Hepatocyte (in vitro differentiated cells): ENCODE results near the gene TRIM15. TPM values are rescaled to one million over a fixed set of nuclear protein-coding genes. Genes with fewer than 3 reads are reported as not detected.

Experiments
- DNase-seq: peaks from one replicate; pipeline ENCODE4 v3.0.0-alpha.2; 2016; ENCODE audit warnings: low spot score
- H2AFZ ChIP-seq: fragments of 200-600 bp; sonication (generic); 2 replicates; pipeline ENCODE4 v1.6.0; 2016; ENCODE audit warnings: antibody characterized with exemption, mild to moderate bottlenecking
- H3K27ac ChIP-seq: fragments of 200-600 bp; sonication (generic); 2 replicates; pipeline ENCODE4 v1.5.1; 2016; ENCODE audit warnings: mild to moderate bottlenecking
- H3K27me3 ChIP-seq: fragments of 200-600 bp; sonication (generic); 2 replicates; pipeline ENCODE4 v1.6.1; 2016
- H3K36me3 ChIP-seq: fragments of 200-600 bp; sonication (generic); replicated peaks from 2 replicates; pipeline ENCODE4 v1.5.1; 2016; ENCODE audit warnings: low read depth; ENCODE audit not compliant: insufficient read depth
- H3K4me1 ChIP-seq: fragments of 200-600 bp; sonication (generic); 2 replicates; pipeline ENCODE4 v1.5.1; 2016; ENCODE audit warnings: mild to moderate bottlenecking, moderate library complexity; ENCODE audit not compliant: insufficient read depth
- H3K4me2 ChIP-seq: fragments of 200-600 bp; sonication (generic); 2 replicates; pipeline ENCODE4 v1.6.0; 2016
- H3K4me3 ChIP-seq: fragments of 200-600 bp; sonication (generic); 2 replicates; pipeline ENCODE4 v1.5.1; 2016; ENCODE audit warnings: mild to moderate bottlenecking
- H3K79me2 ChIP-seq: fragments of 200-600 bp; sonication (generic); 2 replicates; pipeline ENCODE4 v1.6.0; 2017; ENCODE audit warnings: mild to moderate bottlenecking
- H3K9me2 ChIP-seq: fragments of 200-600 bp; sonication (generic); replicated peaks from 2 replicates; pipeline ENCODE4 v1.6.0; 2017; ENCODE audit warnings: mild to moderate bottlenecking; ENCODE audit not compliant: insufficient read depth
- H3K9me3 ChIP-seq: fragments of 200-600 bp; sonication (generic); 2 replicates; pipeline ENCODE4 v1.5.1; 2016; ENCODE audit warnings: low read depth, mild to moderate bottlenecking
- H4K20me1 ChIP-seq: fragments of 200-600 bp; sonication (generic); 2 replicates; pipeline ENCODE4 v1.6.0; 2016; ENCODE audit warnings: mild to moderate bottlenecking; ENCODE audit not compliant: insufficient read depth, poor library complexity, severe bottlenecking
- EZH2 ChIP-seq: fragments of 200-600 bp; sonication (generic); IDR thresholded peaks from 2 replicates; pipeline ENCODE4 v1.6.1; 2016; ENCODE audit warnings: antibody characterized with exemption, mild to moderate bottlenecking, borderline replicate concordance
- EZH2phosphoT487 ChIP-seq: fragments of 200-600 bp; sonication (generic); IDR thresholded peaks from one replicate; pipeline ENCODE4 v1.6.1; 2018; ENCODE audit warnings: antibody characterized with exemption, mild to moderate bottlenecking, low read depth, moderate library complexity; ENCODE audit not compliant: unreplicated experiment, severe bottlenecking
- WGBS: methylation state at CpG from one replicate; pipeline ENCODE4 v1.1.6; 2016; ENCODE audit warnings: low lambda C conversion rate; ENCODE audit errors: missing lambda C conversion rate; 5-methylcytosine and 5-hydroxymethylcytosine counted together
- polyA plus RNA-seq: library from polyadenylated mRNA; unstranded; fragments of >200 nt; fragmentation: Nextera tagmentation; extraction: Ambion mirVana; gene quantifications from 2 replicates; pipeline ENCODE4 v1.2.1, GENCODE V29; 2016
- total RNA-seq: library from RNA; depleted of rRNA; stranded (reverse); fragments of >200 nt; gene quantifications from 2 replicates; pipeline ENCODE4 v1.2.3, GENCODE V29; 2014
- TF ChIP-seq, protein P1 (sequence below): fragments of 200-600 bp; sonication (generic); IDR thresholded peaks from 2 replicates; pipeline ENCODE4 v1.5.1; 2016; ENCODE audit warnings: antibody characterized with exemption, mild to moderate bottlenecking; ENCODE audit not compliant: poor library complexity

Gene TRIM15
- total and polyA plus RNA-seq, 2 experiments from 2014 or later = 1.2 to 2.6 TPM

DNA sequence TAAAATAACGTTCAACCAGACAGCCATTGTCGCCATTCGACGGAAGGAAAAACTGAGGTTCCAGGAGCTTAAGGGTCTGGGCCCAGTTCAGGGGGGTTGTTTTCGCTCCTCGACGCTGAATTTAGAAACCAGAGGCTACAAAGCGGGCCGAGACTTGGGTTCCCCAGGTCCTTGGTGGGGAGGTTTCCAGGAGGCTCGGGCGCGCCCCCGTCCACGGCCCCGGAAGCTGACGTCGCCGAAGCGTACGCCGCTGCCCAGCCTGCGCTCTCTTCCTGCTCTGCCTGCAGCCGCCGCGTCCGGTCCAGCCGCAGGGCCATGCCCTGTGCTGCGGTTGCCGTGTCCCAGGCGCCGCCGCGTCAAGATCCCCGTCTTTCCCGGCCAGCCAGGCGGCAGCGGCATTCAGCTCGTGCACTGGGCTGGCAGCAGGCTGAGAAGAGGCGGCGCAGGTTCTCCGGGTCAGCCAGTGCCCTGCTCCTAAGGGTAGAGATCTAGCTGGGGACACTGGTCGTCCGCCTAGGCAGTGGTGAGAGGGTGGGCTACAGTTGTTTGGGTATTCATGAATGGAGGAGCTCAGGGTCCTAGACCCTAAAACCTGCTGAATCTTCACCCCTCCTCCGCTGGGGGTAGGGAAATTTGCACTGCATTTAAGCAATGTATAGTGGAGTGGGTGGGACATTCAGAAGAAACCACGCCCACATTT lies 50.8 kb downstream of the TRIM15 start:
- WGBS = 3% methylated on average over 40 of the region's 45 CpGs
- Histone ChIP-seq H3K9me3 (no peaks in the 10 kb centered on the region), H2AFZ (peak overlapping the region; percentile 68), H3K79me2 (peaks cover 35% of the 10 kb centered on the region), H3K4me3 (peak overlapping the region; percentile 46), H3K36me3 (no peaks in the 10 kb centered on the region), H3K4me2 (peak overlapping the region; percentile 79), H3K27me3 (no peaks in the 10 kb centered on the region), H4K20me1 (peaks cover 18% of the 10 kb centered on the region), H3K9me2 (no peaks in the 10 kb centered on the region), H3K4me1 (peaks cover 18% of the 10 kb centered on the region), H3K27ac (peak overlapping the region; percentile 92)
- DNase-seq = peak; percentile 88
- TF ChIP-seq, protein P1, sequence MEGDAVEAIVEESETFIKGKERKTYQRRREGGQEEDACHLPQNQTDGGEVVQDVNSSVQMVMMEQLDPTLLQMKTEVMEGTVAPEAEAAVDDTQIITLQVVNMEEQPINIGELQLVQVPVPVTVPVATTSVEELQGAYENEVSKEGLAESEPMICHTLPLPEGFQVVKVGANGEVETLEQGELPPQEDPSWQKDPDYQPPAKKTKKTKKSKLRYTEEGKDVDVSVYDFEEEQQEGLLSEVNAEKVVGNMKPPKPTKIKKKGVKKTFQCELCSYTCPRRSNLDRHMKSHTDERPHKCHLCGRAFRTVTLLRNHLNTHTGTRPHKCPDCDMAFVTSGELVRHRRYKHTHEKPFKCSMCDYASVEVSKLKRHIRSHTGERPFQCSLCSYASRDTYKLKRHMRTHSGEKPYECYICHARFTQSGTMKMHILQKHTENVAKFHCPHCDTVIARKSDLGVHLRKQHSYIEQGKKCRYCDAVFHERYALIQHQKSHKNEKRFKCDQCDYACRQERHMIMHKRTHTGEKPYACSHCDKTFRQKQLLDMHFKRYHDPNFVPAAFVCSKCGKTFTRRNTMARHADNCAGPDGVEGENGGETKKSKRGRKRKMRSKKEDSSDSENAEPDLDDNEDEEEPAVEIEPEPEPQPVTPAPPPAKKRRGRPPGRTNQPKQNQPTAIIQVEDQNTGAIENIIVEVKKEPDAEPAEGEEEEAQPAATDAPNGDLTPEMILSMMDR = no peak
- no peak for TF ChIP-seq EZH2phosphoT487
- TF ChIP-seq EZH2 = no peak

DNA sequence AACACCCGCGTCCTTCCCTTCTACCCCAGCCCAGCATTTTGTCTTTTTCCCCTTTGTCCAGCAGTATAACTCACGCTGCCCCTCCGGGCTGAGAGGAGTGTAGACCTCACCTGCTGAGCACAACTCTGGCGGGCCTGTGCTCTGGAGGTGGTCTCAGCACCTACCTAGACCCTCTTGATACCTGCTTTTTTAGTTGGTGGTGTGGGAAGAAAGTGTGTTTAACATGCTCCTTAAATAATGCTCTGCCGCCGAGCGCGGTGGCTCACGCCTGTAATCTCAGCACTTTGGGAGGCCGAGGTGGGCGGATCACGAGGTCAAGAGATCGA lies 51.3 kb downstream of the TRIM15 start:
- 65% methylated on average over 14 of the region's 14 CpGs for WGBS

DNA sequence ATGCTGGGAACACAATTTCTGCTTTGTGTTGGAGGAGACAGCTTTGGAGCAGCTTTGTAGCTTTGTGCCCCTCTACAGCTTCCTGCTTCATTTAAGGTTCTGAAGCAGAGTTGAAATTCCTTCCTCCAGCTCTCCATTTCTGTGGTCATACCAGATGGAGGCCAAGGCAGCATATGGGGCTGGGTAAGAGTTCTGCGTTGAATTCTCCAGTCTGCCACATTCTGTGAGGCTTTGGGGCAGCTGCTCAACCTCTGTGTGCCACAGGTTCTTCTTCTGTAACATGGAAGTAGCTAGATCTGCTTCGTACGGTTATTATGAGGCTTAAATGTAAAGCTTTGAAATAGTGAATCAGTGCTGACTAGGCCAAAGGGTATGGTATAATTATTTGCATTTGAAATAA lies 52.8 kb downstream of the TRIM15 start:
- Histone ChIP-seq H3K27ac (no peak overlapping the region), H4K20me1 (peaks cover 9% of the 10 kb centered on the region), H2AFZ (no peak overlapping the region), H3K9me2 (no peaks in the 10 kb centered on the region), H3K9me3 (no peaks in the 10 kb centered on the region), H3K4me3 (no peak overlapping the region), H3K36me3 (no peaks in the 10 kb centered on the region), H3K4me2 (no peak overlapping the region), H3K4me1 (peaks cover 11% of the 10 kb centered on the region), H3K79me2 (peaks cover 16% of the 10 kb centered on the region), H3K27me3 (no peaks in the 10 kb centered on the region)
- TF ChIP-seq EZH2phosphoT487 = no peak
- no peak for TF ChIP-seq EZH2
- TF ChIP-seq, protein P1 = no peak
- WGBS = 92% methylated on average over 3 of the region's 3 CpGs
- no peak for DNase-seq

More for the DNA sequence above, 51.3 kb downstream of the TRIM15 start:
- TF ChIP-seq EZH2phosphoT487 = no peak
- TF ChIP-seq, protein P1 = no peak
- no peak for TF ChIP-seq EZH2
- no peaks in the 10 kb centered on the region for H3K9me3 ChIP-seq
- peak overlapping the region; percentile 46 for H3K4me3 ChIP-seq
- DNase-seq = no peak
- H3K4me1 ChIP-seq = peaks cover 18% of the 10 kb centered on the region
- peak overlapping the region; percentile 92 for H3K27ac ChIP-seq
- H3K36me3 ChIP-seq = no peaks in the 10 kb centered on the region
- peaks cover 18% of the 10 kb centered on the region for H4K20me1 ChIP-seq
- H3K9me2 ChIP-seq = no peaks in the 10 kb centered on the region
- H3K27me3 ChIP-seq = no peaks in the 10 kb centered on the region
- peaks cover 30% of the 10 kb centered on the region for H3K79me2 ChIP-seq
- peak overlapping the region; percentile 68 for H2AFZ ChIP-seq
- peak overlapping the region; percentile 79 for H3K4me2 ChIP-seq
